Loucy (cell line): ENCODE results near the gene FOXL1.

ENCODE experiments used
- CTCF ChIP-seq: fragments of 200-600 bp; sonication (generic); conservative IDR thresholded peaks from 2 replicates; pipeline ENCODE4 v1.5.1; 2014; ENCODE audit warnings: mild to moderate bottlenecking, antibody characterized with exemption, low read length
- EZH2phosphoT487 ChIP-seq: fragments of 200-600 bp; IDR thresholded peaks from 2 replicates; pipeline ENCODE4 v1.6.1; 2018; ENCODE audit warnings: antibody characterized with exemption, mild to moderate bottlenecking, moderate library complexity, borderline replicate concordance

GRCh38 chr16:86577314-86577971 is 906 bp upstream of the FOXL1 start:
- TF ChIP-seq CTCF (no peak), EZH2phosphoT487 (no peak)
